Measurements from ENCODE around the gene PMEPA1.

PMEPA1 gene

GRCh38 chr20:57625181-57625958 lies 84.4 kb downstream of the PMEPA1 start:
- H3K27ac ChIP-seq (ENCODE audit: low read depth, low read length), result no peak overlapping the region
- H3K27me3 ChIP-seq (ENCODE audit: control insufficient read depth in 1 of 2, insufficient read depth in 2 of 2, low read length in 2 of 2), result no peaks in the 10 kb centered on the region
- peaks cover 32 to 35% of the 10 kb centered on the region in 2 donors for H3K4me1 ChIP-seq (ENCODE audit: control insufficient read depth in 1 of 2, insufficient read depth in 2 of 2, low read length in 2 of 2)
- no peak overlapping the region for H3K4me3 ChIP-seq (ENCODE audit: low read depth in 1 of 2, low read length in 2 of 2)
- H3K9me3 ChIP-seq (ENCODE audit: control insufficient read depth in 1 of 2, low read length in 2 of 2), result peaks cover 0 to 6% of the 10 kb centered on the region in 2 donors
- H3K36me3 ChIP-seq (ENCODE audit: control insufficient read depth in 1 of 2, insufficient read depth in 2 of 2, low read length in 2 of 2), result no peaks in the 10 kb centered on the region
- no peak overlapping the region for H3K9ac ChIP-seq (ENCODE audit: low read depth in 1 of 2, low read length in 2 of 2)

GRCh38 chr20:57624124-57624523 lies 85.7 kb downstream of the PMEPA1 start:
- Histone ChIP-seq H3K9ac (ENCODE audit: low read depth in 1 of 2, low read length in 2 of 2) (no peak overlapping the region), H3K27me3 (ENCODE audit: control insufficient read depth in 1 of 2, insufficient read depth in 2 of 2, low read length in 2 of 2) (no peaks in the 10 kb centered on the region), H3K4me3 (ENCODE audit: low read depth in 1 of 2, low read length in 2 of 2) (no peak overlapping the region), H3K36me3 (ENCODE audit: control insufficient read depth in 1 of 2, insufficient read depth in 2 of 2, low read length in 2 of 2) (no peaks in the 10 kb centered on the region), H3K9me3 (ENCODE audit: control insufficient read depth in 1 of 2, low read length in 2 of 2) (peaks cover 0 to 6% of the 10 kb centered on the region in 2 donors), H3K27ac (ENCODE audit: low read depth, low read length) (no peak overlapping the region), H3K4me1 (ENCODE audit: control insufficient read depth in 1 of 2, insufficient read depth in 2 of 2, low read length in 2 of 2) (peaks cover 43 to 44% of the 10 kb centered on the region in 2 donors)

- Histone ChIP-seq H3K36me3 (ENCODE audit: control insufficient read depth in 1 of 2, insufficient read depth in 2 of 2, low read length in 2 of 2) (no peaks in the 10 kb centered on the region), H3K4me1 (ENCODE audit: control insufficient read depth in 1 of 2, insufficient read depth in 2 of 2, low read length in 2 of 2) (peaks cover 50% of the 10 kb centered on the region in 2 donors), H3K27ac (ENCODE audit: low read depth, low read length) (no peak overlapping the region), H3K27me3 (ENCODE audit: control insufficient read depth in 1 of 2, insufficient read depth in 2 of 2, low read length in 2 of 2) (no peaks in the 10 kb centered on the region), H3K9ac (ENCODE audit: low read depth in 1 of 2, low read length in 2 of 2) (no peak overlapping the region), H3K9me3 (ENCODE audit: control insufficient read depth in 1 of 2, low read length in 2 of 2) (peaks cover 0 to 6% of the 10 kb centered on the region in 2 donors), H3K4me3 (ENCODE audit: low read depth in 1 of 2, low read length in 2 of 2) (no peak overlapping the region)
These were observed 87.0 kb downstream of the PMEPA1 start for GRCh38 chr20:57622579-57623381.

DNA sequence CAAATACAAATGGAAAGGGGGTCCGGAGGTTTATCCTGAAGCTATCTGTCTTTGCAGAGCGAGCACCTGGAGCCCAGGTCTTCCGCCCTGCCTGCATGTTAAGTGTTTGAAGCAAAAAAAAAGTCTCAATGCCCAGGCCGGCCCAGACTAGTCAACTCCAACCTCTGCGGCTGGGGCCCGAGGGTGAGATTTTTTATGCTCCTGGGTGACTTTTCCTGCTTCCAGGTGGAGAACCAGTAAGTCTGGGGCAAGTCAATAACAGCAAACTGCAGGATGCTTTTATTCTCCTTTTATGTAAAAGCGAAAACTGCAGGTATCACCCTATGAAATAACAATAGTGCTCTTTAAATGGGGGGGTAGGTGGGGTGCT lies 87.6 kb downstream of the PMEPA1 start:
- H3K27me3 ChIP-seq (ENCODE audit: control insufficient read depth in 1 of 2, insufficient read depth in 2 of 2, low read length in 2 of 2), result no peaks in the 10 kb centered on the region
- peaks cover 0 to 6% of the 10 kb centered on the region in 2 donors for H3K9me3 ChIP-seq (ENCODE audit: control insufficient read depth in 1 of 2, low read length in 2 of 2)
- no peak overlapping the region for H3K4me3 ChIP-seq (ENCODE audit: low read depth in 1 of 2, low read length in 2 of 2)
- peaks cover 46 to 50% of the 10 kb centered on the region in 2 donors for H3K4me1 ChIP-seq (ENCODE audit: control insufficient read depth in 1 of 2, insufficient read depth in 2 of 2, low read length in 2 of 2)
- H3K36me3 ChIP-seq (ENCODE audit: control insufficient read depth in 1 of 2, insufficient read depth in 2 of 2, low read length in 2 of 2), result no peaks in the 10 kb centered on the region
- no peak overlapping the region for H3K27ac ChIP-seq (ENCODE audit: low read depth, low read length)
- H3K9ac ChIP-seq (ENCODE audit: low read depth in 1 of 2, low read length in 2 of 2), result no peak overlapping the region

DNA sequence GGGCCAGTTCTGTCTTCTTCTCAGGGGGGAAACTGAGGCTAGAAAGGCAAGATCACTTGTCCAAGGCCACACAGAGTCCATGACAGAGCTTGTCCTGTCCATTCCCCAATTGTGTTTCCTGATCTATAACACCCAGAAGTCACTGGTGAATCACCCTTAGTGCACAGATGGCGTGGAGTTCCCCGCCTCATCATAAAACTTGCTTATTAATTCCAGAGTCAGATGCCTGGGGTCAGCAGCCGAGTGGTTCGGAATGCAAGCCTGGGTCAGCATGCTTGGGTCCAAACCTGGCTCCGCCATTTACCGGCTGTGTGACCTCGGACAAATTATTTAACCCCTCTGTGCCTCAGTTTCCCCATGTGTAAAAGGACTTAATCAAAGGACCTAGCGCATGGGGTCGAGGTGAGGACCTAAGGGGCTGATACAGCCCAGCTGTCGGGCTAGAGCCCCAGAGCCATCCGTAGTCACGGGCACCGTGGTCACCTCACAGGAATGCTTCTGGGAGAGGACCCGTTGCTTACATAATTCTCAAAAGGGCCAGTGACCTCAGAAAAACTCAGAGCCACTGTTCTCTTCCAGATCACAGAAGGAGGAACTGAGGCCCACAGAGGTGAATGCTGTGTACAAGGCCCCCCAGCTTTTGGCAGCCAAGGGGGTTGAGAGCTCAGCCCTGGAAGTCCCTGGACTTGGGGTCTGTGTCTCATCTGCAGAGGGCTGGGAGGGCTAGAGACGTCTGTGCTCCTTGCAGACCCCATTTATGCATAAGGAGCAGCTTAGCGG lies 88.2 kb downstream of the PMEPA1 start:
- Histone ChIP-seq H3K27ac (ENCODE audit: low read depth, low read length) (no peak overlapping the region), H3K36me3 (ENCODE audit: control insufficient read depth in 1 of 2, insufficient read depth in 2 of 2, low read length in 2 of 2) (no peaks in the 10 kb centered on the region), H3K27me3 (ENCODE audit: control insufficient read depth in 1 of 2, insufficient read depth in 2 of 2, low read length in 2 of 2) (no peaks in the 10 kb centered on the region), H3K4me3 (ENCODE audit: low read depth in 1 of 2, low read length in 2 of 2) (no peak overlapping the region), H3K9me3 (ENCODE audit: control insufficient read depth in 1 of 2, low read length in 2 of 2) (peaks cover 0 to 6% of the 10 kb centered on the region in 2 donors), H3K9ac (ENCODE audit: low read depth in 1 of 2, low read length in 2 of 2) (peak overlapping the region in 1 of 2 donors; percentile 25), H3K4me1 (ENCODE audit: control insufficient read depth in 1 of 2, insufficient read depth in 2 of 2, low read length in 2 of 2) (peaks cover 46 to 55% of the 10 kb centered on the region in 2 donors)

DNA sequence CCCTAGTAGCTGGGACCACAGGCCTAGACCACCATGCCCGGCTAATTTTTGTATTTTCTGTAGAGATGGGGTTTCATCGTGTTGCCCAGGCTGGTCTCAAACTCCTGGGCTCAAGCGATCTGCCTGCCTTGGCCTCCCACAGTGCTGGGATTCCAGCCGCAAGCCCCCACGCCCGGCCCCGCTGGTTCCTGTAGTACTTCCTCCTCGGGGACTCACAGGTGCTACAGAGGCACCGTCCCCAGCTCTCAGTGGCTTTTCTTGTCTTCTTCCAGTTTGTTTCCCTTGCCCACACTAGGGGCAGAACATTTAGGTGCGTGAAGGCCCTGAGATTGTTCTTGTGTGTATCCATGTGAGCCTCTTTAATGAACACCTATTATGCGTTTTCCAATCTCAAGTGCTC lies 88.8 kb downstream of the PMEPA1 start:
- Histone ChIP-seq H3K4me3 (ENCODE audit: low read depth in 1 of 2, low read length in 2 of 2) (no peak overlapping the region), H3K27me3 (ENCODE audit: control insufficient read depth in 1 of 2, insufficient read depth in 2 of 2, low read length in 2 of 2) (no peaks in the 10 kb centered on the region), H3K27ac (ENCODE audit: low read depth, low read length) (peak overlapping the region; percentile 55), H3K9me3 (ENCODE audit: control insufficient read depth in 1 of 2, low read length in 2 of 2) (peaks cover 0 to 6% of the 10 kb centered on the region in 2 donors), H3K9ac (ENCODE audit: low read depth in 1 of 2, low read length in 2 of 2) (peak overlapping the region in 1 of 2 donors; percentile 69), H3K4me1 (ENCODE audit: control insufficient read depth in 1 of 2, insufficient read depth in 2 of 2, low read length in 2 of 2) (peaks cover 46 to 55% of the 10 kb centered on the region in 2 donors), H3K36me3 (ENCODE audit: control insufficient read depth in 1 of 2, insufficient read depth in 2 of 2, low read length in 2 of 2) (no peaks in the 10 kb centered on the region)

DNA sequence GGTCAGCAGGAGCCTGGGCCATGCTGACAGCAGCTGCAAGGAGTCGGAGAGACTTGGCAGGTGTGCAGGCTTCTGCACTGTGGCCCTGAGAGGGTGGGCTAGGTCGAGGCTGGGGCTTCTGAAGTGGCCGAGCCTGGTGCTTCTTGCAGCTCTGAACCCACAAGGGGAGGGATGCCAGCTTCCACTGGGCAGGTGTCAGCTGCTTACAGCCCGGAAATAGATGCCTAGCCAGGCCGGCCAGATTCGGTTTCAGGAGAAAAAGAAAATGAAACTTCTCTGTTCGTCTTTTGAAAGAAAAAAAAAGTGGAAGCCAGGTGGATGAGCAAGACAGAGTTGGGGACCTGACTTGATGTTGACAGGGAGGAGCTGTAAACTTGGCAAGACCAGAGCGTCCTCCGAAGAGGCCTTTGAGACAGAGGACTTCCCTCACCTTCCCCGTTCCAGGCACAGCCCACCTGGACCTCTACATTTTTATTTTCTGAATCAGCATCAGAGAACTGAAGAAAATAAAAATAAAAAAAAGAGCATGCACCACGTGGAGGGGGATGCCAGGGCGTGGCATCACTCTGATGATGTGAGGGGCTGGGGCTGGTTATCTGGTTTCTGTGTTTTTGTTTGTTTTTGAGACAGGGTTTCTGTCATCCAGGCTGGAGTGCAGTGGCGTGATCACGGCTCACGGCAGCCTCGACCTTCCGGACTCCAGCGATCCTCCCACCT lies 89.4 kb downstream of the PMEPA1 start, which contains the start of gene ZBP1:
Gene ZBP1 (minus strand): TSS at position 153 of the 717 bp plus-strand sequence. CDS start 131 bp downstream, at position 22.
- H3K9ac ChIP-seq (ENCODE audit: low read depth in 1 of 2, low read length in 2 of 2), result peak within 1 kb of the TSS; percentile 33 to 69
- H3K27me3 ChIP-seq (ENCODE audit: control insufficient read depth in 1 of 2, insufficient read depth in 2 of 2, low read length in 2 of 2), result no peaks in the 10 kb centered on the region
- H3K4me1 ChIP-seq (ENCODE audit: control insufficient read depth in 1 of 2, insufficient read depth in 2 of 2, low read length in 2 of 2), result peaks cover 46 to 55% of the 10 kb centered on the region in 2 donors
- peak within 1 kb of the TSS; percentile 58 to 71 for H3K4me3 ChIP-seq (ENCODE audit: low read depth in 1 of 2, low read length in 2 of 2)
- H3K36me3 ChIP-seq (ENCODE audit: control insufficient read depth in 1 of 2, insufficient read depth in 2 of 2, low read length in 2 of 2), result no peaks in the 10 kb centered on the region
- peaks cover 0 to 6% of the 10 kb centered on the region in 2 donors for H3K9me3 ChIP-seq (ENCODE audit: control insufficient read depth in 1 of 2, low read length in 2 of 2)
- peak within 1 kb of the TSS; percentile 55 for H3K27ac ChIP-seq (ENCODE audit: low read depth, low read length)

GRCh38 chr20:57619051-57619831 lies 90.6 kb downstream of the PMEPA1 start:
- H3K9ac ChIP-seq (ENCODE audit: low read depth in 1 of 2, low read length in 2 of 2), result peak overlapping the region; percentile 33 to 38
- peaks cover 5 to 7% of the 10 kb centered on the region in 2 donors for H3K36me3 ChIP-seq (ENCODE audit: control insufficient read depth in 1 of 2, insufficient read depth in 2 of 2, low read length in 2 of 2)
- peaks cover 46 to 55% of the 10 kb centered on the region in 2 donors for H3K4me1 ChIP-seq (ENCODE audit: control insufficient read depth in 1 of 2, insufficient read depth in 2 of 2, low read length in 2 of 2)
- peak overlapping the region; percentile 17 for H3K27ac ChIP-seq (ENCODE audit: low read depth, low read length)
- H3K9me3 ChIP-seq (ENCODE audit: control insufficient read depth in 1 of 2, low read length in 2 of 2), result no peaks in the 10 kb centered on the region
- peak overlapping the region; percentile 58 to 71 for H3K4me3 ChIP-seq (ENCODE audit: low read depth in 1 of 2, low read length in 2 of 2)
- H3K27me3 ChIP-seq (ENCODE audit: control insufficient read depth in 1 of 2, insufficient read depth in 2 of 2, low read length in 2 of 2), result no peaks in the 10 kb centered on the region

- H3K4me3 ChIP-seq (ENCODE audit: low read depth in 1 of 2, low read length in 2 of 2), result peak overlapping the region; percentile 58 to 71
- peaks cover 46 to 55% of the 10 kb centered on the region in 2 donors for H3K4me1 ChIP-seq (ENCODE audit: control insufficient read depth in 1 of 2, insufficient read depth in 2 of 2, low read length in 2 of 2)
- H3K9ac ChIP-seq (ENCODE audit: low read depth in 1 of 2, low read length in 2 of 2), result peak overlapping the region in 1 of 2 donors; percentile 33
- no peaks in the 10 kb centered on the region for H3K9me3 ChIP-seq (ENCODE audit: control insufficient read depth in 1 of 2, low read length in 2 of 2)
- peaks cover 5 to 7% of the 10 kb centered on the region in 2 donors for H3K36me3 ChIP-seq (ENCODE audit: control insufficient read depth in 1 of 2, insufficient read depth in 2 of 2, low read length in 2 of 2)
- no peak overlapping the region for H3K27ac ChIP-seq (ENCODE audit: low read depth, low read length)
- no peaks in the 10 kb centered on the region for H3K27me3 ChIP-seq (ENCODE audit: control insufficient read depth in 1 of 2, insufficient read depth in 2 of 2, low read length in 2 of 2)
These were observed 91.1 kb downstream of the PMEPA1 start for GRCh38 chr20:57618764-57619050.

All from duodenal mucosa (tissue), 2 donors.